ENCODE measurements around the gene ADD2. TPM values are rescaled to one million over a fixed set of nuclear protein-coding genes. Genes with fewer than 3 reads are reported as not detected.
A peak's percentile ranks its signal among the peaks of the same experiment; 100 is the strongest.

Gene ADD2
- total RNA-seq, 2 donors from 2014 or later: 24.3 to 31.6 TPM

DNA sequence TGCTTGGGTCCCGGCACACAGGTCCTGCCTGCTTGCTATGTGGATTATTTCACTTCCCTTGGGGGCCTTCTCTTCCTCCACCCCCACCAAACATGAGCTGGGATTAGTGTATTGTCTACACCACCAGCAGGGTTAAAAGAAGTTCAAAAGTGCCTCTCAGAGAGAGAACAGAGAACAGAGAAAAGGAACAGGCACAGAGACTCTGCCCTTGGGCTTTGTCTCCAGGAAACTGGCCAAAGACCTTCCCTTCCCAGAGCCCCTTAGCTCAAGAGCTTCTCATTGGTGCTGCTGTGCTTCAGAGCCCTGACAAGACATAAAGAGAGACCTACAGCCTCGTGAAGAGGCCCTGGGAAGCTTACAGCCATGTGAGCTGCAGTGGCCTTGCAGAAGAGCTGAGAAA lies 29.5 kb upstream of the ADD2 start:
- Mint-ChIP-seq H3K36me3 (ENCODE audit: insufficient read depth in 2 of 2) (peaks cover 3 to 6% of the 10 kb centered on the region in 2 donors), H3K4me1 (ENCODE audit: low read depth) (no peaks in the 10 kb centered on the region), H3K4me3 (no peak overlapping the region), H3K9me3 (peaks cover 5 to 6% of the 10 kb centered on the region in 2 donors), H3K27ac (no peak overlapping the region), H3K27me3 (ENCODE audit: low read depth) (peaks cover 31% of the 10 kb centered on the region)
- ATAC-seq (replicated peaks in 1 of 2) (no peak), DNase-seq (no peak)

DNA sequence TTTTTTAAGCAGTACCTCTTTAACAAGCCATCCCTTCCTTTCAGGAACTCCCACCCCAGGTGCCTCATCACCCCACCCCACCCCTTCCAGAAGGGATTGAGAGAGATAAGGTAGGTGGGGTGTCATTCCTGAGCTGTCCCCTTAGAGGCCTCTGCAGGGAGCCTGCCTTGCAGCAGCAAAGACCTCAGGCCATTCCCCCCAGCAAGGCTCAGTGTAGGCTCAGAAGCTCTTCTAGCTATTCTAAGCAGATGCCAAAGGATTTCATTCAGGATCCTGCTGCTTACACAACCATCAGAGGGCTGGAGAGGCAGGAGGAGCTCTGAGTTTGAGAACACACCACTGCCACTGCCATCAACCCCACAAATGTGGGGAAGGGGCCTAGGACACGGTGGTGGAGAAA lies 28.3 kb upstream of the ADD2 start:
- DNase-seq (no peak), ATAC-seq (replicated peaks in 1 of 2) (no peak)
- Mint-ChIP-seq H3K36me3 (ENCODE audit: insufficient read depth in 2 of 2) (peaks cover 3 to 6% of the 10 kb centered on the region in 2 donors), H3K27ac (no peak overlapping the region), H3K4me3 (no peak overlapping the region), H3K9me3 (peaks cover 5 to 6% of the 10 kb centered on the region in 2 donors), H3K27me3 (ENCODE audit: low read depth) (peaks cover 40% of the 10 kb centered on the region), H3K4me1 (ENCODE audit: low read depth) (no peaks in the 10 kb centered on the region)

DNA sequence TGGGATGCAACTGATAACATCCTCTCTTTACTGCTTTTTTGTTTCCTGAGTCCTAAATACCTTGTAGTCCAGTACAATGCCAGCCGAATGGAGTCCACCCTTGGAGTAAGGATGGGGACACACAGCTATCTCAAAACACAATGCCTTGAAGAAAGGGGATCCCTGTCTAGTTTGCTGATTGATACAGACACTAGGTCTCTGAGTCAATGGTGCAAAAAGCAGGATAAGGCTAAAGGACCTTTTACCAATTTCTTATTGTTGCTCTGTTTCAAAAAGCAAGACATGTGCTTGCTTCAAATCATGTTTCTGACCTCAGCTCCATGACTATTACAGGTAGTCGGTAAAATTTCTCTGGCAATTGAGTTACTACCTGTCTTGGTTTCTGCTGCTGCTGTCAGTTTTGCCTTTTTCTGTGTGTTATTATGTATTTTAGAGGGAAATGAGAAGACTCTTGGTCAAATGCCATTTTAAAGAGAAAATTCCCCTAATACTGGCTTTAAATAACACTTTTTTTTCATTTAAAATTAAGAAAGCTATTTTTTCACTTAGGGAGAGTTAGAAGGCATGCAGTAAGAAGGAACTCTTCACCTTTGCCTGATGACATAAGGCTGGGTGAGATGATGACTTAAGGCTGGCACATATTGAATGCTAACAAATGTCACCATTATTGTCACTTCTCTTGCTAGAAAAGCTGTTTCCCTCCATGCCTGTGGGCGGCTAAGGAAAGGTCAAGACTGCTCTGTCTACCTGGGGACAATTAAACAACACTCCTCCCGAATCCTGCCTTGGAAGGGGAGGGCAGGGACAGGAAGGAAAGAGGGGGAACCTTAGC lies 27.4 kb upstream of the ADD2 start:
- Mint-ChIP-seq H3K27ac (no peak overlapping the region), H3K4me1 (ENCODE audit: low read depth) (no peaks in the 10 kb centered on the region), H3K27me3 (ENCODE audit: low read depth) (peaks cover 45% of the 10 kb centered on the region), H3K4me3 (no peak overlapping the region), H3K9me3 (peaks cover 5 to 6% of the 10 kb centered on the region in 2 donors), H3K36me3 (ENCODE audit: insufficient read depth in 2 of 2) (peaks cover 3 to 8% of the 10 kb centered on the region in 2 donors)
- no peak for ATAC-seq (replicated peaks in 1 of 2)
- no peak for DNase-seq

DNA sequence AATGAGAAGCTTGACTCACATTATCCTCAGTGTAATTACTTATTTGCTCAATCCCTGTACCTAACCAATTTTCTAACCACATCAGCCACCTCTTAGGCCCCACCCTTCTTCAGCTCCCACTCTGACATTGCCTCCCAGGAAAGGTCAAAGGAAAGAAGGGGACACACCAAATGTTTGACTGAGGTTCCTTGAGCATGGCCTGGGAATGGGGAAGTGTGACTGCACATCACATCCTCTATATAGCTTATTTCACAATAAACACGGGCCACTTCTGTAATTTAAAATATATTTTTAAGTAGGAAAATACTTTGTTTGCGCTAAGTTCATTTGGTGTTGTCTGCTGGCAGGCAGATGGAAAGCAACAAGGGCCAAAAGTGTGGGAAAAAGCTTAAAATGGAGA lies 25.4 kb upstream of the ADD2 start:
- Mint-ChIP-seq H3K36me3 (ENCODE audit: insufficient read depth in 2 of 2) (peaks cover 0 to 2% of the 10 kb centered on the region in 2 donors), H3K27ac (no peak overlapping the region), H3K4me1 (ENCODE audit: low read depth) (peaks cover 8% of the 10 kb centered on the region), H3K27me3 (ENCODE audit: low read depth) (peaks cover 50% of the 10 kb centered on the region), H3K4me3 (no peak overlapping the region), H3K9me3 (no peaks in the 10 kb centered on the region)
- ATAC-seq (replicated peaks in 1 of 2) (no peak), DNase-seq (no peak)

DNA sequence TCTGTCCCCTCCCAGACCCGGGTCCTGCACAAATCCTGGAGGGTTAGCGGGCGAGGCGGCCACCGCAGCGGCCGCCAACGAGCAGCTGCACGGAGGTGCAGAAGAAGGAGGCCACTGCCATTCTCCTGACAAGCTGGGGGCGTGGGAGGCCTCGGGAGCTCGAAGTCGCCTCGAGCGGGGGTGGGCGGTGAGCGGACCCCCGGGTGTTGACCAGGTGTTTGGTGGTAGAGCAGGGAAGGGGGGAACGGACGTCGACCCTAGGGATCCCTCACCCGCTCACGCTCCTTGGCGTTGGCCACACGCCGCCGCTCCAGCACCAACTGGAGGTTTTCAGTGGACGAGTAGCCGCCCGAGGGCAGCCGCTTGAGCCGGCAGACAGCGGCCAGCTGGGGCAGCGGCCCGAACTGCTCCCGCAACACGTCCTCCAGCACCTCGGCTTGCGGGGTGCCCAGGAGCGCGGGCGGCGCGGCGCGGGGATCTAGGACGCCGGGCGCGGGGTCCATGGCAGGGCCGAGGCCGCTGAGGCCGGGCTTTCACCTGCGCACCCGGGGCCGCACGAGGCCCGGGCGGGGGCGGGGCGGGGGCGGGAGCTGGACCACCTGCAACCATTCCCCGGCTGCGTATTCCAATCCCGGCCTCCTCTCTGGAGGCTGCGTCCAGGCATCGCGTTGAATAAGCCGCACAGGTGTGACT lies 22.3 kb upstream of the ADD2 start, which contains the start of gene FIGLA:
FIGLA (minus strand) TSS at position 508 of the 693 bp plus-strand sequence; CDS start at position 503, 5 bp downstream.
- peak within 1 kb of the TSS; percentile 48 for H3K27ac Mint-ChIP-seq
- DNase-seq: no peak
- peaks cover 14% of the 10 kb centered on the region for H3K4me1 Mint-ChIP-seq (ENCODE audit: low read depth)
- H3K27me3 Mint-ChIP-seq (ENCODE audit: low read depth): peaks cover 66% of the 10 kb centered on the region
- ATAC-seq (replicated peaks in 1 of 2): peak; percentile 34 to 36
- peak within 1 kb of the TSS; percentile 81 to 89 for H3K4me3 Mint-ChIP-seq
- H3K9me3 Mint-ChIP-seq: no peaks in the 10 kb centered on the region
- peaks cover 0 to 2% of the 10 kb centered on the region in 2 donors for H3K36me3 Mint-ChIP-seq (ENCODE audit: insufficient read depth in 2 of 2)

DNA sequence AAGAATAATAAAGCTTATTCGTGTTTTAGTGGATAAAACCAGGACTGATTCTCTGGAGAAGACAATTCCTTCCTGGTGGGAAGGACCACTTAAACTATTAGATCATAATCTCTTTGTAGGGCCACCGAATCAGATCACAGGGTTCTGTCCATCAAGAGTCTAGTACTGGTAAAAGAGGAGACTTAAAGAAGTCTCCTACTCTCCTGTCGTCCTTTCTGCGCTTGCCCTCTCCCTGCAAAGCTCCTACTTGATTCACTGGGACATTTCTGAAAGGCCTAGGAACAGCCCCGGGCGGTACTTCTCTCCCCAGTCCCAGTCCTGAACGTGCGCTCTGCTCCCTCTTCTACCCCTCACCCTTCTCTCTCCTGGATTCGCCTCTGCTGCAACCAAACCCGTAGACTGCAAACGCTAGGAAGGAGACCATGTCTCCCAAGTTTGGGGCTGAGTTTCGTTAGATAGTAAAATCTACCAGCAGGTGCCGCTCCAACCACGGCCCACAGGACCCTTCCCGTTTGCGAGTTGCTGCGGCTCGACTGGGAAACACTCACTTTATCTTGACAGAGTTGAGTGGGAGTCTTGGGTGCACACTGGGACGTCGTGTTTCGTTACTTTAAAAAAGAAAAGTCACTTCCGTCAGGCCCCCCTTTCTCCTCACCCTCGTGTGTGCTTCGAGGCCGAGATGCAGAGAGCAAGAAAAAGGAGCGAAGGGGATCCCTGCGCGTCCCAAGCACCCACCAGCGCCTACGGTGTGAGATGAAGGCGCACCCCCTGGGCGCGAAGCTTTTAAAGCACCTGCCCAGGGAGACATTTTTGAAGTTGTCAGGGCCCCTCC lies 21.5 kb upstream of the ADD2 start:
- H3K36me3 Mint-ChIP-seq (ENCODE audit: insufficient read depth in 2 of 2): peaks cover 0 to 2% of the 10 kb centered on the region in 2 donors
- peak overlapping the region; percentile 48 for H3K27ac Mint-ChIP-seq
- peaks cover 67% of the 10 kb centered on the region for H3K27me3 Mint-ChIP-seq (ENCODE audit: low read depth)
- H3K4me1 Mint-ChIP-seq (ENCODE audit: low read depth): peaks cover 16% of the 10 kb centered on the region
- no peaks in the 10 kb centered on the region for H3K9me3 Mint-ChIP-seq
- H3K4me3 Mint-ChIP-seq: peak overlapping the region; percentile 81 to 89
- ATAC-seq (replicated peaks in 1 of 2) (peak; percentile 84), DNase-seq (peak; percentile 77 to 78)

DNA sequence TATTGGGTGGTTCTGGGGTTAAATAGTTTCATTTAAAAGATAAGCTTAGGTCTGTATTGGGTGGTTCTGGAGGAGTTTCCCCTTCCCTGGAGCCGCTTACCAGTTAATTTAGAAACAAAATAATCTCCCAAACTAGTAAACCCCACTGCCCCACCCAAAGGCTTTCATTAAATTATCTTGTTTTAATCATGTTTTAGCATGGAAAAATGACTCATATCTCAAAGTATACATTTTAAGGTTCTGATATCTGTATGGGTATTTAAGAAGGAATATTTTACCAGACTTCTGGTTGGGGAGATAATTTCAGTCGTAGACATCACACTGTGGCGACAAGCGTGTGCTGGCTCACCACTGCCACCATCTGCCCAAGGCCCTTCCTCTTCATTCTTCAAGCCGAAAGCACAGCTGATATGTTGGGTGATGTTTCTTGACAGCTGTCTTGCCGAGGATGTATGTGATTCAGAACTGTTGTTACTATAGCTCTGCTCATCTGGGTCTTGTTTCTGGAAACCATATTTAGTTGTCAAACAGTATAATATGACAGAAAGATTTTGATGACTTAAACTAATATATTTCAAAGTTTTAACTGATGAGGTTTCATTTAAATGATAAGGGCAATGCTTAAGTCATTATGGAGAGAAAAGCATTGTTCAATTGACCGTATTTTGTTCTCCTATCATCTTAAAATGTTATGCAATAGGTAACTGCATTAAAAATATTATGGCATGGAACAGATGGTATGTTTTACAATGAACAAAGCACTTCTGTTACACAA lies 17.3 kb upstream of the ADD2 start:
- Mint-ChIP-seq H3K9me3 (no peaks in the 10 kb centered on the region), H3K27me3 (ENCODE audit: low read depth) (peaks cover 39% of the 10 kb centered on the region), H3K4me3 (no peak overlapping the region), H3K4me1 (ENCODE audit: low read depth) (peaks cover 16% of the 10 kb centered on the region), H3K27ac (peak overlapping the region; percentile 8), H3K36me3 (ENCODE audit: insufficient read depth in 2 of 2) (no peaks in the 10 kb centered on the region)
- ATAC-seq (replicated peaks in 1 of 2) (peak; percentile 77 to 78), DNase-seq (peak; percentile 50 to 53)

DNA sequence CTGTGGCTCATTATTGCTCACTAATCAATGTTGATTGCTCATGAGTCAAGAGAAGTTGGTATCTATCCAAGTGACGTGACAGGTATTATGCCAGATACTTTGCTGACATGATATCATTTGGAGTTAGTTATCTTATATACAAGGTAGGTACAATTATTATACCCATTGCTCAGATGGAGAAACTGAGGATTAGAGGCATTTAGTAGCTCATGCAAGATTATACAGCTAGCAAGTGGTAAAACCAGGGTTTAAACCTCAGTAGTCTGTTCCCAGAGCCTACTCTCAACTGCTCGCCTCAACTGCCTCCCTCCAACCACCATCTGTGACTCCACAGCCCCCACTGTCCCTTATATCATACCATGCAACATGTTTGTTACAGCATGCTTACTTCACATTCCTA lies 16.3 kb upstream of the ADD2 start:
- Mint-ChIP-seq H3K4me3 (no peak overlapping the region), H3K27me3 (ENCODE audit: low read depth) (peaks cover 32% of the 10 kb centered on the region), H3K4me1 (ENCODE audit: low read depth) (peaks cover 10% of the 10 kb centered on the region), H3K27ac (no peak overlapping the region), H3K9me3 (no peaks in the 10 kb centered on the region), H3K36me3 (ENCODE audit: insufficient read depth in 2 of 2) (no peaks in the 10 kb centered on the region)
- ATAC-seq (replicated peaks in 1 of 2): no peak
- no peak for DNase-seq

DNA sequence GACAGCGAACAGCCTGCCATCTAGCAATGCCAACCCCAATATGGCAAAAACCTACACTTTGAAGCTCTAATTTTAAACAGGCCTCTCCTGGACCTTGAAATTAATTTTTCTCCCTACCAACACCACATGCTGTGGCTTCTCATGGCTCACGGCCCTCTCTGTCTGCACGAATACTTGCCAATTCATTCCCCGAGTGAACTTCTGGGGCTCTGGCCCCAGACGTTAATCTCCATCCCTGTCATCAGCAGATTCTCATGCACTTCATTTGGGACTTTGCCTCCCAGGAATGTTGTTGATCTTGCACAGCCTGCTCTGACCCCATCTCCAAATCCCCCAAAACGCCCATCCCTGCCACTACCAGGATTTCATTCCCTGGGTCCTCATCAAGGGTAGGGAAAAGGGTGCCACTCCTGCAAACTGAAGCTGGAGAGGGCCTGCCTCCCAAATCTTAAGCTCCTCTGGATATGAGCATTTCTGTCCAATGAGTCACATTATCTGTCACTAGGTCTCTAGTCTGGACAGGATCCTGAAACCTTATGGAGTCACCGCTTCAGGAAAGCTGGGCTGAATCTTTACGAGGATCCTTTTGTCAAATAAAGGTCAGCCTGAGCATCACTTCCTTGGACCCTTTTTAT lies 12.0 kb upstream of the ADD2 start:
- Mint-ChIP-seq H3K27ac (no peak overlapping the region), H3K36me3 (ENCODE audit: insufficient read depth in 2 of 2) (no peaks in the 10 kb centered on the region), H3K9me3 (no peaks in the 10 kb centered on the region), H3K4me1 (ENCODE audit: low read depth) (peaks cover under 1% of the 10 kb centered on the region), H3K4me3 (no peak overlapping the region), H3K27me3 (ENCODE audit: low read depth) (peaks cover 3% of the 10 kb centered on the region)
- ATAC-seq (replicated peaks in 1 of 2) (no peak), DNase-seq (no peak)

DNA sequence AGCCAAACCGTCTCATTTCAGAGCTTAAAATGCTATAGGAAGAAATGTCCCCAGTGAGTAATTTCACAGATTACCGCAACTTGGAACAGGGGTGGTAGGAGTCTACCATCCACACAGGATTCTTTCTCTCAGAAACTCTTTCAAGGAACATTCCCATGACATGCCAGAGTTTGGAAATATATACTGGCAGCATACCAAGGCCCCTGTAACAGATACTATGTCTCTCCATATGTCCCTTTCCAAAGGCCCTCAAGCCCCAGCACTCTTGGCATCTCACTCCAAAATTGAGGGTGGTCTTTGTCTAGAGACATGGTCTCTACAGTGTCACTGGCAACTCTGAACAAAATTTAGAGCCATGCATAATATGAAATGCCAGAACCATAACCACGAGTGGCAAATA lies 11.5 kb upstream of the ADD2 start:
- Mint-ChIP-seq H3K9me3 (no peaks in the 10 kb centered on the region), H3K36me3 (ENCODE audit: insufficient read depth in 2 of 2) (no peaks in the 10 kb centered on the region), H3K27me3 (ENCODE audit: low read depth) (peaks cover 9% of the 10 kb centered on the region), H3K4me3 (no peak overlapping the region), H3K27ac (no peak overlapping the region), H3K4me1 (ENCODE audit: low read depth) (no peaks in the 10 kb centered on the region)
- DNase-seq: no peak
- no peak for ATAC-seq (replicated peaks in 1 of 2)

DNA sequence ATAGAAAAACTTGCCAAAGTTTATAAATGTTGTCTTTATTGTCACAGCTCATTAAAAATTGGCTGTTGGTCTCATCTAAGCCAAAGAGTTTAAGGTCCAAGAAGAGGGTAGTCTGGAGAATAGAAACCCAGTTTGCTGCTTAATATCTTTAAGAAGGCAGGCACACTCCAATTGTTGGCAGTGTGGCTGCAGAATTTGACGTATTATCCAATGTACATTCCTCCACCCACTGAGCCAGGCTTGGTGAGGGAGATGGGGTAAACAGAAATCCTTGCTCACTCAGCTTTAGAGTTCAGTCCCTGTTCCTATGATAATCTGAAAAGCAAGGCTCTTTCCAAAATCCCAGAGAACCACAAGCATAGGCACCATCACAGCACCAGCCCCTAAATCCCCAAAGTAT lies 10.7 kb upstream of the ADD2 start:
- Mint-ChIP-seq H3K27ac (no peak overlapping the region), H3K36me3 (ENCODE audit: insufficient read depth in 2 of 2) (peaks cover under 1% of the 10 kb centered on the region in 2 donors), H3K27me3 (ENCODE audit: low read depth) (peaks cover 17% of the 10 kb centered on the region)

DNA sequence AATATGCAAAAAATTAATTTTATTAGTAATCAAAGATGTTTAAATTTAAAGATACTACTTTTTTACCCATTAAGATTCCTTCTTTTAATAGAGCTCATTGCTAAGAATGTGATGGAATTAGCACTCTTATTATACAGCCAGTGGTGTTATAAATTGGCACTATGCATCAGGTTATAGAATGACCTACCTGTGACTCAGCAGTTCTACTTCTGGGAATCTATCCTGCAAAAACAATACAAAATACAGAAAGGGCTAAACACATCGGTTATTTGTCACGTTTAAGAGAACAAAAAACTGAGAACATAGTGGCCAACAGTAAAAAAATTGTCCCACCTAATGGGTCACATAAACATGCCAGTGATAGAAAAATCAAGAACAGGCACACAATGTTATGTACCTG lies 9.4 kb upstream of the ADD2 start:
- H3K9me3 Mint-ChIP-seq: peaks cover 3 to 4% of the 10 kb centered on the region in 2 donors

More for the DNA sequence above, 10.7 kb upstream of the ADD2 start:
- DNase-seq: no peak
- Mint-ChIP-seq H3K4me3 (no peak overlapping the region), H3K9me3 (peaks cover 1 to 3% of the 10 kb centered on the region in 2 donors), H3K4me1 (ENCODE audit: low read depth) (no peaks in the 10 kb centered on the region)
- ATAC-seq (replicated peaks in 1 of 2): no peak

More for the DNA sequence above, 9.4 kb upstream of the ADD2 start:
- no peak overlapping the region for H3K27ac Mint-ChIP-seq
- H3K4me3 Mint-ChIP-seq: no peak overlapping the region
- ATAC-seq (replicated peaks in 1 of 2) (no peak), DNase-seq (no peak)
- peaks cover 1 to 2% of the 10 kb centered on the region in 2 donors for H3K36me3 Mint-ChIP-seq (ENCODE audit: insufficient read depth in 2 of 2)
- peaks cover 27% of the 10 kb centered on the region for H3K27me3 Mint-ChIP-seq (ENCODE audit: low read depth)
- H3K4me1 Mint-ChIP-seq (ENCODE audit: low read depth): no peaks in the 10 kb centered on the region

Data from activated T-cell treated with anti-CD3 and anti-CD28 coated beads, Interleukin-2, amount 50 U/mL, for 72 hours (primary cell).